GM18511 (cell line): ENCODE results near the gene OTOF.

Experiments
- ATAC-seq: cut with Tn5 transposase; IDR thresholded peaks from one replicate; pipeline ENCODE4 v1.9.1; 2021; ENCODE audit warnings: mild to moderate bottlenecking, moderate library complexity; ENCODE audit not compliant: unreplicated experiment

Gene OTOF

DNA sequence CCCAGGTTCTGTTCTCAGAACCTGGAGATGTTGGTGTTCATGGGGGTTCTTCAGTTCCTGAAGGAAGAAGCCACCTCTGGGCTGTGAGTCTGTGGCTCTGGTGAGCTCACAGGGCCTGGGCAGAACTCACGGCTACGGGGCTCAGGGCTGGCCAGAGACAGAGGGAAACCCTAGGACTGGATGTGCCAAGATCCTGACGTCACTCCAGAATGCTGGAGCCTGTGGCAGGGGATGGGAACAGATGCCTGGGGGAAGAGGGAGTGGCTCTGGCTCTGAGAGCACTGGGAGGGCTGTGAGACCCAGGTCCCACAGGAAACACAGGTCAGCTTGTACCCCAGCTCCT lies at the start of gene OTOF:
Gene OTOF (minus strand): TSS at position 214 of the 343 bp plus-strand sequence.
- ATAC-seq = no peak

DNA sequence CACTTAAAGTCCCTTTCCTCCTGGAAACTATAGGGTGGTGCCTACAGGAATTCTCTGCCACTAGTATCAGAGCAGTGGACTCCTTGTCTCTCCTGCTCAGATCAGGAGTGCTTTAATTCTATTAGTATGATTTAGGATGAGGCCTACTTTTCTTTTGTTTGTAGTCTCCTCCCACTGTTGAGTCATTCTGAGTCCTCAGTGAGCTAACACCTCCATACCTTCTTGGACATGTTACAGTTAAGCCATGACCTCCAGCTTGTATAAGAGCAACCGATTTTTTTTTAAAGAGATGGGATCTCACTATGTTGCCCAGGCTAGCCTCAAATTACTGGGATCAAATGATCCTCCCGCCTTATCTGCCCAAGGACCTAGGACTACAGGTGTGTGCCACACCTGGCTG lies 48.7 kb upstream of the OTOF start:
- no peak for ATAC-seq

DNA sequence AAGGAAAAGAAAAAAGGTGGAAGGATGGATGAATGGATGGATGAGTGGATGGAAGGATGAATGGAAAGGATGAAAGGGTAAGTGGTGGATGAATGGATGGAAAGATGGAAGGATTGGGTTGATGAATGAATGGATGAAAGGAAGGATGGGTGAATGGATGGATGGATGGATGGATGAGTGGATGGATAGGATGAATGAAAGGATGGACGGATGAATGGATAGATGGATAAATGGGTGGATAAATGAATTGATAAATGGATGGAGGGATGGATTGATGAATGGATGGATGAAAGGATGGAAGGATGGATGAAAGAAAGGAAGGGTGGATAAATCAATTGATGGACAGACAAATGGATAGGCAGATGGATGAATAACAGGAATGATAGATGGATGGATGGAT lies 48.2 kb upstream of the OTOF start:
- ATAC-seq = no peak

DNA sequence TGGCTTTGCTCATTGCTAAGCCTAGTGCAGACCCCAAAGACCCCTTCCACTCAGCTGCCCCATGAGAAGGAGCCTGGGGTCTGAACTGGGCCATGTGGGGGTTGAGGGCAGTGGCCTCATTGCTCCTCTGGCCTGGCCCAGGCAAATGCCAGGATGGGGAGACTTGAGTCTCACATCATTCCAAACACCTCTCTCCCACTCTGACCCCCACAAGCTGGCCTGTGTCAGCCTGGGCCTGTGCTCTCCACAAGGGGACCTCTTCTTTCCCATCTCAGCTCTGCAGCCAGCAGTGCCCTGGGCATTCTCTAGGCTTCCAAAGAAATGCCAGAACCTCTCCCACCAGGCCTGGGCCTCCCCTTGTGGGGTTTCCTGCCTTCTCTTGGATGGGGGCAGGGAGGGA lies 45.8 kb upstream of the OTOF start:
- ATAC-seq = no peak

DNA sequence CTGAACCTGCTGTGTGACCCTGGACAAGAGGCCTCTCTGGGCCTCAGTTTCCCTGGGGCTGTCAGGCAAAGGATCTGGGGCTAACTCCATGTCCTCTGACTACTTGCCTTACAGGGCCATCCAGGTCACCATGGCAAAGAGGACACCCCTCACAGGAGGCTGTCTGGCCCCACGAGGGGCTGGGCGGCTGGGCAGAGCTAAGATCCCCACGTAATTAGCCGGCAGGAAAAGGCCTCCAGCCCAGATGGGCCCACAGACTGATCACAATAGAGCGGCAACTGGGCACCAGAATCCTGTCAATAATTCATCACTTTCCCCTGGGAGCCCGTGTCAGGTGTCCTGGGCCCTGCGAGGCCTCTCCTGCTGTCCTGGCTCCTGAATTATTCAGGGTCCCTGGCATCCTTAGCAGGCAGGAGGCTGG lies 44.8 kb upstream of the OTOF start:
- no peak for ATAC-seq

DNA sequence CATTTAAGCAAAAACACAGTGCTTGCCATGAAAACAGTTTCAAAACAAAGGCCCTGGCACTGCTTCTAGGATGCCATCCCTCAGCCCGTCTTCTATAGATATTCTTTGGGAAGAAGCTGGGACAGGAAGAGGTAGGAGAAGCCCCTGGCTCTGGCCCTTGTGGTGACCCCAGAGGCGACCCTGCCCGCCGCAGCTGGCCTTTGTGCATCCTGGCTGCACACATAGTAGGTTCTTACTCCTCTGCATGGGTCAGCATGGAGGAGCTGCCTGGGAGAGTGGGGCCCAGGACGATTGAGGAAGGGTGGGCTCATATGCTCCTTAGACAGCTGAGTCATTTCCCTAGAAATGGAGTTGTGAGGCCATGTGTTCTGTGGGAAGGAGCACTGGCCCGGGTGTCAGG lies 44.4 kb upstream of the OTOF start:
- no peak for ATAC-seq

DNA sequence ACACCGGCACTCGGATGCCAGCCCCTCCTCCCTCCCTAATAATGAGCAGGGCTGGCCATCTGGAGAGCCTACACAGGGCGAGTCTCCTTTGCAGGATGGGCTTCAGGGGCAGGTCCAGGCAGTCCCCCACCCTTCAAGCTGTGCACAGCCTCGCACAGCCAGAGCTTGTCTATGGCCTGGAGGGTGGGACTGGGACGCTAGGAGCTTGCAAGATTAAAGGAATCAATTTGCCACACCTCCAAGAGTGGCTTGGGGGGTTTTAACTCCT lies 43.9 kb upstream of the OTOF start:
- no peak for ATAC-seq

DNA sequence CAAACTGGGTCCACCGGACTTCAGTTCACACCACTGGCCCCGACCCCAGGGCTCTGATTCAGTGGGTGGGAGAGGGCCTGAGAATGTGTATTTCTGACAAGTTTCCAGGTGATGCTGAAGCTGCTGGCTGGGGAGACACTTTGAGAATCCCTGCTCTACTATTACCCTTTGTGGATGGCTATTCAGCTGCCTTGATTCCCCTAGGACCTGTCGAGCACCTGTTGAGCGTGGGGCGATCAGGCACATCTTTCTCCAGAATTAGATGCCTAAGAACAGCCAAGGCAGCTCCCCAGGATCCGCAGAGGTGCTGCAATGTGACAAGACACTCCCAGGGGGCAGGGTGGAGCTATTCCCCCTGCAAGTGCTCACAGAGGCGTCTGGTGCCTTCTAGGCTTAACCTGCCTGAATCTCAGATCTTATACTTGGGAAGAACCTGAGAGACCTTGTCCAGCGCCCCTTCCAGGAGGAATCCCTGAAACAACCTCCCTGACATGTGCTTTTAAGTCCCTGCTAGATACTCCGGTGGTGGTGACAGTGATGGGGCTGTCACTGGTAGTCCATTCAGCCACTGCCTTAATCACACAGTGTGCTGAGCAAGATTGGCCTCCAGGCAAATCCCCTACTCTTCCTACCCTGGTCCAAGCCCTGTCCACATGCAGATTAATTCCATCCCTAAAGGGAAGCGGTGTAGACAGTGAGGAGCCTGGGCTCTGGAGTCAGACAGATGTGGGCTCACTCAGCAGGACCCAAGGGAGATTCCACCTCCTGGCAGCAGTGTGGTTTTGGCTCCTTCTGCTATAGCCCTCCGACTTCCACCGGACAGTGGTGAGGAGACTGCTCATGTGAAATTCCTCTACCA lies 43.4 kb upstream of the OTOF start:
- no peak for ATAC-seq

DNA sequence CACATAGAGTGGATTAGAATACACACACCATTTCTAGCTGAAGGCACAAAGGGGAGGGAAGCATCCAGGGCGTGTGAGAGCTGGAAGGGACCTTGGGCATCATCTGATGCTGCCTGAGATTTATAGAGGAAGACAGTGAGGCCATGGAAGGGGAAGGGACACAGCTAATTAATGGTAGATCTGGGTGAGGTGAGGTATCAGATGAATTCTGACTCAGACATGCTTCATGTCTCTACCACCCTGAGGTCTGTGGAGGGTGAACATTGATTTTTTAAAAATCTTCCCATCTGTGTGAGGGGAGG lies 42.2 kb upstream of the OTOF start:
- ATAC-seq = no peak

DNA sequence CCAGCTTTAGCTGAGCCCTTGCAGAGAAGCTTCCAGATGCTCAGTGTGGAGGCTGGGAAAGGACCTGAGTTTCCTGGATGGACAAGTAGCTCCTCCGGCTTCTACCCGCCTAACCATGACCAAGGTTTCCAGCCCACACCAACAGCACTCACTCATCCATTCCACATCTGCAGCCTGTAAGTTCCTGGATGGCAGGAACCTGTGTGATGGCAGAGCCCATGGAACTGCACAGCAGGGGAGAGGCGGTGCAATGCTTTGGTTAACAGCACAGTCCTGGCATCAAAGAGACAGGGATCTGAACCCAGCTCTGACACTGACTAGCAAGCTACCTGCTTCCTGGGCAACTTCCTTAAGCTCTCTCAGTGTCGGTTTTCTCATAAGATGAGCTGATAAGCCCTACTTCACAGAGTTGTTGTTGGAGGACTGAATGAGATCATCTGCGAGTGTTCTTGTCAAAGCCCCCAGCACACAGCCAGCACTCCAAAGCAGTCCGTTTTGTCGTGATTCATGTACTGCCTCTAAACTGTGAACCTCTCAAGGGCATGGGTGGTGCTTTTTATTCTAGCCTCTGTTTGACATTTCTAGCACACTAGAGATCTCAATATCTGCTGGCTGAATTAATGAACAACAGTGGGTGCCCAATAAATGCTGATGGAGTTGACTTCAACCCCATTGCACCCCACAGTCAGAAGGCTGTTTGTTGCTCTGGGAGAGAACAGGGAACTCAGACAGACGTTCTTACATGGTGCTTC lies 41.6 kb upstream of the OTOF start:
- no peak for ATAC-seq

DNA sequence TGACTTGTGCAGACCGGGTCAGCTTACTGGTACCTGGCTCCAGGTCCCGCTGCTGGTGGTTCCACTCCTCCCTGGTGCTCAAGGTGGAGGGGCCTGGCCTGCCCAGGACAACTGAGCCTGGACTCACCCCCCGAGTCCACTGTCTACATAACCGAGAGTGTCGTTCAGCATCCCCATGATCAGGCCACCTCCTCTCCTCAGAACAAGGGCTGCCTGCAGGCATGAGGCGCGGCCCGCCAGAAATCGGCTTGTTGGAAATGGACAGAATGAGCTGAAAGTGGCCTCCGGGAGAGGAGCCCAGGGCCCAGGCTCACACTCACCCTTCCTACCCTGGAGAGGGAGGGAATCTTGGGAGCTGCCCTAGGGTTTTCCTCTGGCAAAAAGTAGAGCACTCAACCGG lies 38.9 kb upstream of the OTOF start:
- ATAC-seq = no peak

DNA sequence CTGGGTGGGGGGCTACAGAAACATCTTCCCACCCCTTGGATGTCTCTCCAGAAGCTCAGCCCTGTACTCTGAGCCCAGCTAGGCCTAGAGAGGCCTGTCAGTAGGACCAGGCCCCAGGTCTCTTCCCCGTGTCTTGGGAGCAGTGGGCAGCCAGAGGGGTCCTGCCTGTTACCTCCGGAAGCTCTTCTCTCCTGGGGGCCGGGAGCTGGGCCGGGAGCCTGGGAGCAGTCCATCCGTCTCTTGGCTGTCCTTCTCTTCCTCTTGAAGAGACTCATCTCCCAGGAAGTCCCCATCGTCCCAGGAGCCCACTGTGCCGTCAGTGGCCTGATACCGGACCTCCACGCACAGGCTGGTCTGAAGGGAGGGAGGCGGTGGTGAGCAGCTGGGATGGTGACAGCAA lies 38.3 kb upstream of the OTOF start:
- ATAC-seq = no peak

DNA sequence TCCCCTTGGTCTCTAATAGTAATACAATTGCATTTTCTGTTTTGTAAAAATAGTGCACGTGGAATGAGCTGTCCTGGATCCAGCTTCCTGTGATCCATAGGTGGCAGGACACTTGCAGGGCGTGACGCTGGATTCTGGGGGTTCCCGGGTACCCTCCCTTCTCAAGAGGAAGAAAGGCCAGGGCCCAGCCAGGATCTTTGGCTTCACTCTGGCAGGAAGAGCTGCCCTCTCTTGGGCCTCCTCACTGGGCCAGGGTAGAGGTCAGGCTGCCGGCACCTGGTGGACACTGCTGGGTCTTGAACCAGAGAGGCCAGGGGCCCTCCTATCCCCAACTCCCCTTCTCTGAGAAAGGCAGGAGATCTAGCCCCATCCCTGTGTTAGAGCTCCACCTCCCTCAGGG lies 37.8 kb upstream of the OTOF start:
- no peak for ATAC-seq

DNA sequence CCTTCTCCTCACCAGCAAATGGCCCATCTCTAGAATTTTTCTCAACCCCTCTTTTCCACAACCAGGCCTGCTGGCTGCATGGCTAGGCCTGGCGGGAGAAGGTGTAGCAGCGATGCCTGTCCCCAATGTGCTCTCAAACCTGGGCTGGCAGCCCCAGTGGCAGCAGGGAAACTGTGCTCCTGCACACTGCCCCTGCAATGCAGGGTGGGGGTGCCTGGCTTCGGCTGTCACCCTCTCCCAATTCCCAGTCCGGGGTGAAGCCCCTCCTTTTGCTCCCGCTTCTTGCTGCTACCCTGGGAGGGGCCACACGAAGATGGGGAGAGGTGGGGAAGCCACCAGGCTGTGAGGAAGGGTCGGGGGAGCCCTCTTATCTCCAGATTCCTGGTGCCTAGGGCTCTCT lies 36.1 kb upstream of the OTOF start:
- ATAC-seq = no peak

DNA sequence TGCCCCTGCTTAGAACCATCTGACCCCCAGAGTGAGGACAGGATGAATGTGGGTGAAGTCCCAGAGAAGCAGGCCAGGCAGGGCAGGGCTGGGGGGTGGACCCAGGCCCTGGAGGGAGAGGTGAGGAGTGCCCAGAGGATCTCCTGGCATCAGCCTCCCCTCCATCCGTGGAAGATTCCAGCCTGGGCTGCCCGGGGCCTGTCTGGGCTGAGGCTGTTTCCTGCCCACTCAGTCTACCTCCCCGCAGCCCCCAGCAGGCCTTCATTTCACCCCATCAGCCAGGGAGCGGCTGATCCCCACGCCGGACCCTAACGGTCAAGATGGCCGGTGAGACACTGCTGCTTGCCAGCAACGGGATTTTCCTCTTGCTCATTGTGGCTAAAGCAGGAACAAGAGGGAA lies 35.3 kb upstream of the OTOF start:
- no peak for ATAC-seq

DNA sequence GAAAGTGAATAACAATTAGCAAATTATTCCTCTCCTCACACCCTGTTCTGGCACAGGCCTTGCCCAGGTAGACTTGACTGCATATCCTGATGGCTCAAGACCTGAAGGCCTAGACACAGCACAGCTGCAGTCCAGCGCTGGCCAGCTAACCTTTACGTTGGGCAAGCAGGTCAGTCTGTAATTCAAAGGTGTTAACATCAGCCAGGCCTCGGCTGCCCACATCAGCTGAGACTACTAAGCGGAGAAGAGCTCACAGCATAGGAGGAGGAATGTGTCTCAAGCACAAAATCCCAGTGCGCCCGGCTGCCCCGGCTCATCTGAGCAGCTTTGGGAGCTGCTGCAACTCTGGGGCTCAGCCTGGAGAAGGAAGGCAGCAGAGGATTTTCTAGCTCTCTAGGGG lies 33.5 kb upstream of the OTOF start:
- no peak for ATAC-seq

DNA sequence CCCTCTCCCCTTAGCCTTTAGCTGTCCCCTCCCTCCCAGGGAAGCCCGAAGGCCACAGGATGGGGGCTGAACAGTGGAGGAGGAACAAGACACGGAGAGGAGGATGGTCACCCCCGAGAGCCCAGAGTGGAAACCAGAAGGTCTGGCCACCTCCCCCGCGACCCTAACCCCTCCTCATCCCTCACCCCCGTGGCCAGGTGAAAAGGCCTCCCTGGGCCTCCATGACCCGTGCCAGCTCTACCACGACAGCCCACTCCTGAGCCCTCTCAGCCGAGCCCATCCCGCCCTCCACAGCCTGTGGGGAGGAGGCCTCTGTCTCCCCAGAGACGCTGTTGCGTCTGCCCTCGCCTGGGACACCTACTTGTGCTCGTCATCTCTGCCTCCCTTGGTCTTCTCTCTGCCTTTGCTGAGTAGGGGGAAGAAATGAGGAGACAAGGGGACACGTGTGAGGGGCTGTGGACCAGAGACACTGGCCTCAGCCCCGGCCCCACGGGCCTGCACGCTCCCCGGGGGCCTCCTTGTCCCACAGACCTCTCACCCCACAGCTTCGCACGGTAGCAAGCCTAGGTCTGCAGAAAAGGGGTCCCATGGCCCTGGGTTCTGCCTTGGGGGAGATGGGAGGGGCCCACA lies 32.5 kb upstream of the OTOF start:
- ATAC-seq = no peak

DNA sequence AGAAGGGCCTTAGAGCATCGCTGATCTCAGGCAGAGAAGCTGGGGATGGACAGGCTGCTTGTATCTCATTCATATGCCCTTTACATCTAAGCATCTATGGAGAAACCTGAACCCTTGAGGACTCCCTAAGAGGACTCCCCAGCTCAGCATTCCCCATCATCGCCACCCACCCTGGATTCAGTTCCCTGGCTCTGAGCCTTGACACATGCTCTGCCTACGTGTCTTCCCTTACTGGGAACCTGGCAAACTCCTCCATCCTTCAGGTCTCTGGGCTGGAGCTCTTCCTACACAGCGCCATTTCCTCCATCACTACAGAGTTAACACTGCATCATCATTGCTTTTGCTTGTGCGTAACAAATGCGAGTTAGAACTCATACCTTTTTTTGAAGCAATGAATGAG lies 31.2 kb upstream of the OTOF start:
- no peak for ATAC-seq

DNA sequence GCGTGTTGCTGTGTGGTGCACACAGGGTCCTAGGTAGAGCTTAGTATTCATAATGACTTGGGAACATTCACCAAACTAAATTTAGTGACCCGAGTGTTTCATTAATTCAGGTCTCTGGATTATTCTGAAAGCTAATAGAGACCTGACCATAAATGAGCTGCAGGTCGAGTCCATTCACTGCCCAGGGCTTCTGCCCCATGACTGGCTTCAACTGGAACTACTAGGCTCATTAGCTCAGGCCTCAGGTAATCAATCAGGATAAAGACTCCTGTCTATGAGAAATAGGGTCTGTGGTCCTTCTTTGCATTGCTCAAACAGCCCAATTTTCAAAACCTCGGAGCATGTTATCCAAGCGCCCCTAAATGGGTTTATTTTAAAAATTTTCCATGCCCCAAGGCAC lies 30.0 kb upstream of the OTOF start:
- ATAC-seq = no peak

DNA sequence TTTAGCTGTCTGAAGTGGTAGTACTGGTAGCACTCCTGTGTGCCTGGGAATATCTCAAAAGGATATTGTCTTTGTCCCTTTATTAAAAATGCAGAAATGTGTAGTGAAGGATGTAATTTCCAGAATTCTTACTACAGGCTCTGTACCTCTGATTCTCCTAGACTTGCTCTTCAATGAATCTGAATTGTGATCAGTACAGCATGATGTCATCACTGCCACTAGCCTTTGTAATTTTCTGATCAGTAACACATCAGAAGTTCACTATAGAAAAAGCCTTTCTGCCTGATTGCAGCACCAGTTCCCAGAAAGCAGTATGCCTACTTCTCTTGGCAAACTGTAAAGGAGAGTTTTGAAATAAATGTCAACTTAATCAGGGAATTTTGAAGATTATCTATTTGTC lies 29.2 kb upstream of the OTOF start:
- no peak for ATAC-seq

DNA sequence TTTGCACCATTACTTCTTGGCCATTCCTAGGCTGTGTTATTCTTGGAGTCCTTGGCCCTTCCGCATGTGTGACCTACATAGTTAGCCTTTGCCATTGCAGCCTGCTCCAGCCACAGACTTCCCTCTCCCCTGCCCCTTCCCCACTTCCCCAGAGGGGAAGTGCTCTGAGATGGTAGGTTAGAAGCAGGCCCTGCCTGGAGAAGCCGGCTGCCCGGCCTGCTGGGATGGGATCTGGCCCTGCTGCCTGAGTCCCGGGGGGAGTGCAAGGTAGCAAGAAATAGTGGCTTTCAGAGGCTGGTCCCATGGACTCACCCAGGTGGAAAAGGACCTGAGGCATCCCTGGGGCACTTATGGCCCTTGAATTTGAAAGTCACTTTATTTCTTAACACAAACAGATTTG lies 28.4 kb upstream of the OTOF start:
- ATAC-seq = no peak

DNA sequence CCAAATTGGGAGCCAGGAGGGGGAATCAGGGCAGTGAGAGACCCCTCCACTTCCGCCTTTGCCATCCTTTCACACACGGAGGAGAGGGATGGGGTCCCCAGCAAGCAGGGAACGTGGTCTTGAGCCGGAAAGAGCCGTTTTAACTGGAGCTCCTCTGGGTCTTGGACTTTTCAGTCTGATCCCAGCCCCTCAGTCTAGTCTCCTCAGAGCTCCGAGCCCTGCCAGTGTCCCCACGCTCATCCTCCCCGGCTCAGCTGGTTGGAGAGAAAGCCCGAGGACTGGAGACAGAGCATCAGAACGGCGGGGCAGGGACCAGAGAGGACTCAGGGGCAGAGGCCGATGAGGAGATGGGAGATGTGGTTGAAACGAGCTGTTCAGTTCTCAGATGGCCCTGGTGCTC lies 26.1 kb upstream of the OTOF start:
- ATAC-seq = no peak
